HPDE6-E6E7 (cell line): ENCODE data around the gene GGTLC1.
"Not testable (repeated sequence)": the region's sequence is repeated elsewhere in the genome, so short reads cannot be mapped to it uniquely, and the experiment has no call there.

ENCODE experiments used
- DNase-seq: peaks from one replicate; pipeline ENCODE4 v3.0.0; 2011; ENCODE audit warnings: missing footprints; ENCODE audit errors: extremely low spot score

GGTLC1 gene

DNA sequence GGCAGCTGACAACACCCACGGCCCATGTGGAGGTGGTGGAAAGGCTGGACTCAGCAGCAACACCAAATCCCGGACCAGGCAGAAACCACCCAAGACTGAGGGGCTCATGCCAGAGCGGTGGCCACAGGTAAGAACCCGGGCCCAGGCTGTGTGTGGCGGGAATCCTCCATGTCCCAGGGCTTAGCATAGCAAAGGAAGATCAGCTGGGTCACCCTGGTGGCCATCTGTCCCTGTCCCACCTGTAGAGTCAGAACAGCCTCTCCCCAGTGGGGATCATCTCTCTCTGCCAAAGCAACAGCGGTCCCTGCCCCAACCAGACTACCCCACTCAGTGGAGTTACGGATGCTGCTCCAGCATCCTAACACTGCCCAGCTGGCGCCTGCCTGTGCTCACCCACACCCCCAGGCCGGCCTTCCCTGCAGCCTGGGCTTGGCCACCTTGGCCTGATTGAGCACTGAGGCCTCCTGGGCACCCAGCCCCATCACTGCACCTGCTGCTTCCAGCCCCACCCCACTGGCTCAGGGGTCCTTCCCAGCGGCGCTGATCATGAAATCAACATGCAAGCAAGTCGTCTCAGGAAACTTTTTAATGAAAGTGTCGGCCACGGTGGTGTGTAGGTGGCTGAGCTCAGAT lies 5.5 kb upstream of the GGTLC1 start:
- DNase-seq, result not testable (repeated sequence)

DNA sequence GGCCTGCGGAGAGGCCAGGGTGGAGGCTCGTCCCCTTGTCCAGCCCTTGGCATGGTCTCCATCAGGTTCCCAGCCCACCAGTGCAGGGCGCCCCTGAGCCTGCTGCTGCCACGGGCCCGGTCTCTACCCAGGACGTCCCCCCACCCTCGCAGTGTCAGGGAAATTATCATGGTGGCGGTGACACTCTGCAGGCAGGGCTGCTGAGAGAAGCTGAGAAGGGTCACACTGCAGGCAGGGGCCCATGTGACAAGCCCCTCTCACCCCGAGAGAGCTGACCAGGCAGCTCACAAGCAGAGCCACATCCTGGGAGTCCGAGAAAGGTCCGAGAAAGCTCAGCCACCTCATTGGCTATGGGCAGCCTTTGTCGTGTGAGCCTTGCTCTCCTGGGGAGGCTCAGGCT lies 4.9 kb upstream of the GGTLC1 start:
- not testable (repeated sequence) for DNase-seq

DNA sequence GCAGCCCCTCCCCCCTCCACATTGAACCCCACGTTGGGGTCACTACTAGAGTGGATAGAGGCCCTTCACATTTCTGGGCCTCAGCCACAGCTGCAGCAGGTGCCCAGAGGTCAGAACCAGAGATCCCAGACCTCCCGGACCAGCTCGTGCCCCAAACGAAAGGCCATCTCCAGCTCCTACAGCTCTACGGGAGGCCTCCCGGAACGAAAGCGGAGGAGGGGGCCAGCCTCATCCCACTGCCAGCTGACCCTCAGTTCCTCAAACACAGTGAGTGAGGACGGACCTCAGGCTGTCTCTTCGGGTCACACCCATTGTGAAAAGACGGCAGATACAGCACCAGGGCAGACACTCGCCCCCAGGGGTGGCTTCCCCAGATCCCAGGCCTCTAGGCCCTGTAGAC lies 1.7 kb upstream of the GGTLC1 start:
- not testable (repeated sequence) for DNase-seq

DNA sequence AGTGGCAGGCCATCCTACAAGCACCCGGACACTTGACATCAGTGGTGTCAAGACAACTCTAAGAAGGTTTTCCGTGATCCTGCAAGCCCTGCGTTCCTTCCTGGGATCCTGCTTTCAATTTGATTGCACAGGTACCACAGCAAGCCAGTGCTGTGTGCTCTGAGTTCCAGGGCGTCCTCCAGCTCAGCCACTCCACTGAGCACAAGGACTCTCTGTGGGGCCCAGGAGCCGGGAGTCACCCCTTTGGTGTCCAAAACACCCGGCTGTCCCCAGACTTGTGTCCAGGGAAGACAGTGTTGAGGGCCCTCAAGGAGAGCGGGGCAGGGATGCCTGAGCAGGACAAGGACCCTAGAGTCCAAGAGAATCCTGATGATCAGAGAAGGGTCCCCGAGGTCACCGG lies 387 bp upstream of the GGTLC1 start:
- DNase-seq, result not testable (repeated sequence)

DNA sequence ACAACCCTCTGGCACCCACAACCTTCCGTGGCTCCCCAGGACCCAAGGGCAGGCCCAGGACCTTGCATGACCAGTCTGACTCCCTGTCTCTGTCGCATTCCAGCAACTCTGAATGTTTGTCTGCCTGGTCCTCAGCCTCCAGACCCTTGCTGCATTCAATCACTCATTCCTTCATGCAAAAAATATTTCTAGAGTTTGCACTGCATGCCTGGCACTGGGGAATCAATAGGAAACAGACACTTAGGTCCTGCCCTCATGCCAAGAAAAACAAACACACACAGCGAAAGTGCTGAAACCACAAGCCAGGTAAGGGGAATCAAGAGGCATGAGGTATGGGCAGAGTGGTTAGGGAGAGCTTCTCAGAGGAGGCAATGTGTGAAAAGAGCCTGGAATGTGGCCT lies 1.9 kb downstream of the GGTLC1 start:
- DNase-seq, result not testable (repeated sequence)

DNA sequence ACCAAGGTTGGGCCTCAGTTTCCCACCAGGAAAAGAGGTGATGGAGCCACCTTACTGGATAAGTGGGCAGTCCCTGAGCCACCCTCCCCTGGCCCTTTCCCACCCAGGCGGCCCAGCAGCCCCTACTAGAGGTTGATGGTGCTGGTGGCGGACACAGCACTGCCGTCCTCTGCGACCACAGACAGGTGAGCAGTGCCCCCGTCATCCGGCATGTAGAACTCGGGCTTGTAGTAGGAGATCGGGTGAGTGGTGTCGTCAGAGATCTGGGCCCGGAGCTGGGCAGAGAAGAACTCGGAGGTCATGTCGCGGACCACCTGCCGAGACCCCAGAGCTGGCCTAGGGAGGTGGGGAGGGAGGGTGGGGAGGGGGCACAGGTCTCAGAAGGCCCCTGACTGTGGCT lies 2.3 kb downstream of the GGTLC1 start:
- not testable (repeated sequence) for DNase-seq

DNA sequence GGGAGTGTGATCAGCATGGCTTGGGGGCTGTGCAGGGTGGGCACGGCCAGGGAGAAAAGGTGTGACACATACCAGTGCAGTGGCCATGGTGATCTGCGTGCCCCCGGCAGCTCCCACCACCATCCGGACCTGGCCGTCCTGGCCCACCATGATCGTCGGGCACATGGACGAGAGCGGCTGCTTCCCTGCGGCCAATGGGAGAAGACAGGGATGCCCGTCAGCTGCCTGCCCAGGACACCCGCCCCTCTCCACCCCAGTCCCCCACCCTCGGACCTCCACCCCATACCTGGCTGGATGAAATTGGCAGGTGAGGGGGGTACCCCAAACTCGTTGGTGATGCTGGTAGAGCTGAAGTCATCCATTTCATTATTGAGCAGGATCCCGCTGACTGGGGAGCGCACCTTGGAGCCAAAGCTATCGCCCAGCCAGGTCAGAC lies 2.8 kb downstream of the GGTLC1 start:
- not testable (repeated sequence) for DNase-seq

DNA sequence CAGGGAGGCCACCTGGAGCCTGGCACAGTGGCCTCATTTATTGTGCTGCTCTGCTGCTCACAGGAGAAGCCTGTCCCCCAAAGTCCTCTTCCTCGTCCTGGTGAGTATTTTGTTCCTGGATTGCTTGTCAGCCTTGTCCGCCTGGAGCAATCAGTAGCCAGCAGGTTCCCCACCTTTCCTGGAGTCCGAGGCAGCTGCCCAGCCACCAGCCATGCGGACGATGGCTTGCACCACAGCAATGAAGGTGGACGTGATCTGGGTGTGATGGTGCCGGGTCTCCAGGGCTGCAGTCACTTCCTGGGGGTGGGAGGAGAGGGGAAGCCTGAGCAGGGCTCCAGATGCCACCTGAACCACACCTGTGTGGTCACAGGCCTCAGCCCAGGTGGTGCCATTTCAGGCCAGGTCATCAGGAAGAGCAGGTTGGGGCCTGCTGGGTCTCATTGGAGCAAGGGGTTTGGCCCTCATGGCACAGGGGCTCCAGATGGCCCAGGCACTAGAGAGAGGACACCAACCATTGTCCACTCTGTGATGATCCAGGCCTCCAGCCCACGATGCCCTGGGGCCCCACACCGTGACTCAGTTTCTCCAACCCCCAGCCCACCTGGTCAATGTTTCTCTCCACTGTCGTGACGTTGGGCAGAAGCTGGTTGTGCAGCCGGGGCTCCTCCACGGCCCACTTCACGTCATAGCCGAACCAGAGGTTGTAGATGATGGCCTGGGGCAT lies 3.4 kb downstream of the GGTLC1 start:
- not testable (repeated sequence) for DNase-seq

DNA sequence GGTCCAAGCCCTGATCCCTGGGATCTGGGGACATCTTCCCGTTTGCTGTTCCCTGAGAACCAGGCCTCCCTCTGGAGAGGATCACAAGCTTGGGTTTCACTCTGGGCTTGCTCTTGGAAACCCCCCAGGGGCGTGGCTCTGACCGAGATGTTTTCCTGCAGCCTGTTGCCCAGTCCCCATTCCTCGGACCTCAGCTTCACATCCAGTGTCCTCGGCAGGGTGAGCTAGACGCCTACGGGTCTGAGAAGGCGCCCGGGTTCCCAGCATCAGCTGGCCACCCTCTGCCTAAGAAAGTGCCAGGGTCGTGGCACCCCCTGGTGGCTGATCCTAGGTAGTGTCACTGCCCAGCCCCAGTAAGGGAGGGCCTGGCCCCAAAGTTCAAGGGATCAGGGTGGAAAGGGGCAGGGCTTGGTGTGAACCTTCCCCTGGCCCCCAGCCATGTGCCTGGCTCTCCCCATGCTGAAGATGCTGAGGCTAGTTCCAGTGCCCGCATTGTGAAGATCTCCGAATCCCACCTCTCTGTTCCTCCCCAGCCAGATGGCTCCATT lies 4.0 kb downstream of the GGTLC1 start:
- DNase-seq, result not testable (repeated sequence)

DNA sequence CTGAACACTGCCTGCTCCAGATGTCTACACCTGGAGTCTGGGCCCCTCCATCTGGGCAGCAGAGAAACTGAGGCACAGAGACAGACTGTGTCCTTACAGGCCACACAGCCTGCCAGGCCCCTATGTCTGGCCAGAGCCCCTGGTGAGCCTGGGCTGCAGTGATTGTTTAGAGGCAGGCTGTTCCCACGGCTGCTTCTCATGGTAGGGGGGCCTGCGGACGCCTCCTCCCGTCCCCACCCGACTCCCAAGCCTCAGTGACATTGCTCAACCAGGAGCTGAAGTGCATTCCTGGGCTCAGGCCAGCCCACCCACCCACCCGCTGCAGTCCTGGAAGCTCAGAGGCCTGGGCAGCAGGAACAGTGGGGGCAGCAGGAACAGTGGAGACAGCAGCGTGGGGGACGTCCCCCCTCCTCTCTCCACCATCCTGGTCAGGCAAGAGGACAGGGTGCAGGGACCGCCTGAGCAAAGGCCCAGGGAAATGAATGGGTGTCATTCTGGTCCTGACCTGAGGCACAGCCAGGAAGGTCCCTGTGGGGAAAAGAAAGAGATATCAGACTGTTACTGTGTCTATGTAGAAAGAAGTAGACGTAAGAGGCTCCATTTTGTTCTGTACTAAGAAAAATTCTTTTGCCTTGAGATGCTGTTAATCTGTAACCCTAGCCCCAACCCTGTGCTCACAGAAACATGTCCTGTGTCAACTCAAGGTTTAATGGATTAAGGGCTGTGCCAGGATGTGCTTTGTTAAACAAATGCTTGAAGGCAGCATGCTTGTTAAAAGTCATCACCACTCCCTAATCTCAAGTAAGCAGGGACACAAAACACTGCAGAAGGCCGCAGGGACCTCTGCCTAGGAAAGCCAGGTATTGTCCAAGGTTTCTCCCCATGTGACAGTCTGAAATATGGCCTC lies 6.2 kb downstream of the GGTLC1 start:
- DNase-seq, result not testable (repeated sequence)

DNA sequence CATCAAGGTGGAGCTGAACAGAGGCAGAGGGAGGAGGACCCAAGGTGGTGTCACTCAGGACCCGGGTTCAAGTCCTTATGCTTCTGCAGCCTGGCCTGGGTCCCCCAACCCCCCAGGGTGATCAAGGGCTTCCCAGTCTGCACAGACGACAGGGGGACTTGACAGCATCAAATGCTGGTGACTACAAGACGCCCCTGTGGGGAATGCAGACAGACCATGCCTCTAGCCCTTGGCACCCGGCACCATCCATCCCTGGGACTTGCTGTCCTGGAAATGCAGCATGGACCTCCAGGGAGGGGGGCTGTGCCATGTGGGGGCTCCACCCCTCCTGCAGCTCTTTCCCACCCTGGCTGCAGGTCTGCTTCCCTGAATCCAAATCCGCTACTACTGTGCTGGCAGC lies 7.1 kb downstream of the GGTLC1 start:
- not testable (repeated sequence) for DNase-seq

DNA sequence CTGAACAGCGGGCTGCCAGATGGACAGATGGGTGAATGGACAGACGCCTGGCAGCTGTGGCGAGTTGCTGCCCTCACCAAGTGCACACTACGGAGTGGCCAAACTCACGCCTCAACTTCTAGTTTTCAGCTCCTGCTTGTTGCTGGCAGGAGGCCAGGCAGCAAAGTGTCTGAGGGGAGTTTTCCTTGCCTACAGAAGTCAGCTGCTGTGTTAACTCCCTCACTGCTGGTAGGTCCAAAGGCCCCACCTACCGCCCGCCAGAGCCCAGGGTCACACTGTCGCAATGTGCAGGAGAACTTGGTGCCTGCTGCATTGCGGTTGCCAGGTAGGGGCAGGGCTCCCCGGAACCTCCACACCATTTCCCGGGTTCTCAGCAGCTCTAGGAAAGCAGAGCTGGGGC lies 7.6 kb downstream of the GGTLC1 start:
- DNase-seq, result not testable (repeated sequence)

DNA sequence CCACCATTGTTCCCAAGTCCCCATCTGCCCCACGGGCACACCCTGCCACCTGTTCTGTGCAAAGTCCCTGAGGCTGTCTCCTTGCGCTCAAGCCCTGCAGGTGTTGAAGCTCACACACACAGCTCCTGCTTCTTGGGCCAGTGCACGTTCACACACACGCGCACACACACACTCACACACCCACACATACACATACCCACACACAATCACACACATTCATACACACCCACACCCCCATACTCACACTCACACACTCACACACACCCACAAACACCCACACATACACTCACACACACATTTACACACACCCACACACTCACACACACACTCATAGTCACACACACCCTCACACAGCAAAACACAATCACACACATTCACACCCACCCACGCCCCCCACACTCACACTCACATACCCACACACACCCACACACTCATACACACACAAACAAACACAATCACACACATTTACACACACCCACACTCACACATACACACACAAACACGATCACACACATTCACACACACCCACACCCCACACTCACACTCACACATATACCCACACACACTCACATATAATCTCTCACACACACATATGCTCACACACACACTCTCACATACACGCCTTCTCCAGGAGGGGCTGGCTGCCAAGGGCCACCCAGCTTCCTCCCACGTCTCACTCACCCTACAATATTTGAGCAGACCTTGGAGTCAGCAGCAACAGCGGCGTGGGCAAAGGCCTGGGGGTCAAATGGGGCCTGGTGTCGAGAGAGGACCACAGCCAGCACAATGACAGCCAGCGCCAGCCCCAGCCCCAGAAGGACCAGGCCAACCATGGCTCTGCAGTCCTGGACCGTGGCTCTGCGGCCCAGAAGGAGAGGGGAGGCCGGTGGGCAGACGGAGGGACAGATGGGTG lies 8.4 kb downstream of the GGTLC1 start:
- not testable (repeated sequence) for DNase-seq

DNA sequence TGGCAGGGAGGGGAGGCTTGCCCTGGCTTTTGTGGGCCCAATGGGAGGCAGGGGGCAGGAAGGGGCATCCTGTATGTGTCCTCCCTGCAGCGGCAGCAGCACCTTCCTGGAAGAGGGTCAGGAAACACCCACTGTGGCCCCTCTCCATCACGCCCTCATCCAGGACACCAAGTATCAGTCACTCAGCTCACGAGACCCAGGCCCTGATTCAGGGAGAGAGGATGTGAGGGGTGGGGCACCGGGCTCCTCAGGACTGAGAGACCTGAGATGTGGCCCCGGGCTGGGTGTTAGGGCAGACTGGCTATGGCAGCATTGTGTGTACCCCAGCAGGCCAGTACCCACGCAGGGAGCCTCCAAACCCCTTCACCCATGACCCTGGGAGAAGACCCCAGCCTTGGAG lies 9.2 kb downstream of the GGTLC1 start:
- not testable (repeated sequence) for DNase-seq

DNA sequence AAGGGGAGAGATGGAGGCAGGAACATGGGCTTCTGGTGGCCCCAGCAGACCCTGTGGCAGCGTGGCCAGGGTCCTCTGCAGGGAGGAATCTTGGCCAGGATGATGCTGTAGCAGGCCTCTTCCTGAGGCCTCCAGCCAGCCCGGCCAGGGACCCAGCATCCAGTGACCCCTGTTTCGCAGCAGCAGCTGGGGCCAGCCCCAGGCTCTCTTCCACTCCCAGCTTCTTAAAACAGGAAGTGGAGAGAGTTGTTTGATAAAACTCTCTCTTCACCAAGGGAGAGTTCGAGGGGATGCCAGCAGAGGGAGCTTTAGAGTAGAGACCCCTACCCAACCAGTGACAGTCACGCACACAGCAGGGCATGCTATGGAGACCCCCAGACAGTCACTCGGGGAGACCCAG lies 10.1 kb downstream of the GGTLC1 start:
- not testable (repeated sequence) for DNase-seq

DNA sequence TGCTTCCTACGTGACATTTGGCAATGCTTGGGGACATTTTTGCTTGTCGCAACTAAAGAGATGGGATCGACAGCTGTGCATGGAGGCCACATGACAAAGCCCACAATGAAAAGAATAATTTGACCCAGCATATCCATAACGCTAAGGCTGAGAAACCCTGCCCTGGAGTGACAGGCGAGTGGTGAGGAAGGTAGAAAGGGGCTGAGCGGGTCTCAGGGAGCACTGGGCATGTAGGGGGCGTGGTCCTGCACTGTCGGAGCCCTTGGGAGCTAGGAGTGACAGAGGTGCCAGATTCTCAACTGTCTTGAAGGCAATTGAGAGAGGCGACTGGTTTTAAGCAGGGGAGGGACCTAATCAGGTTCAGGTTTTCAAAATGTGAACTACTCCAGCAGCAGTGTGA lies 13.6 kb downstream of the GGTLC1 start:
- no peak for DNase-seq

DNA sequence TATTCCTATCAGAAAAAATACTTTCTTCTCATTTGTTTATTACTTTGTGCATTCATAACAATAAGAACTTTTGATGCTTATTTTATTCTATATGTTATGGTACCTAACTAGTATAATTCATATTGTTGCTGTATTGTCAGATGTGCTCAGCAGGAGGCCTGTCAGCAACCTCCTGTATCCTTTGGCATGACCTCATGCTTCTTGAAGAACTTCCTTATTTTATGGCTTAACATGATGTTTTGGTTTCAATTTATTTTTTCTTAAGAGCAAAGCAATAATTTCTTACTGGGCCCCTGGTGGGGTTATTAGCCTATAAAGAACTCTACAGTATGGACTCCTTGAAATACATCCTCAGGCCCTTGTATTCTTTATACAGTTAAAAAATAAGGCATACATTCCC lies 17.3 kb downstream of the GGTLC1 start:
- DNase-seq, result no peak

DNA sequence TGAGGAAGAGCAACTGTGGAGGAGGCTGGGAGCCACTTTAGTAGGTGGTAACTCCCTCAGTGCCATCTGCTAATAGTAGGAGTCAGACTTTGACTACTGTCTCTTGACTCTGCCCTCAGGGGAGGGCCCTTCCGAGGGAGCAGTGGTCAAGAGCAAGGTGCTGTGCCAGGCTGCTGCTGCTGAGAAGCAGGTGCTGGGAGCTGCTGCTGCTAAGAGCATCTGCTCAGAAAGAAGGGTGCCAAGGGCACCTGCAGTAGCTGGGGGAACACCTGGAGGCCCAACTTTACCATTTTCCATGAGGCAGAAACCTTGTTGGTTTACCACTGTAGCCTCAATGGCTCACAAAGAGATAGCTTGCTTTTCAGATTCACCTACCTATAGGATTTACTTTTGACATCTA lies 18.5 kb downstream of the GGTLC1 start:
- no peak for DNase-seq

DNA sequence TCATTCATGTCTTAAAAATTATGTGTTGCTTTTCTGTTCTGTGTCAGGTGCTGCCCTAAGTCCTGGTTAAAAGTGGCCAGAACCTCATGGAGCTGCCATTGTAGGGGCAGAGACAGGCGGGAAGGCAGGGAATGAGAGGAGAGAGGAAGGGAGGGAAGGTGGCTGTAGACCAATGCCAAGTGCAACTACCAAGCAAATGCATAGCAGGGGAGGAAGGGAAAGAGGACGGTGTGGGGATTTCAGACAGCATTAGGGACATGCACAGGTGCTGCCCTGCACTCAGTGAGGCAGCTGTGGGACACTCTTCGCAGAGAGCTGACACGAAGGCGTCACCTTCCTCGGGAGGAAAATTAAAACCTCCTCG lies 21.0 kb downstream of the GGTLC1 start:
- no peak for DNase-seq

DNA sequence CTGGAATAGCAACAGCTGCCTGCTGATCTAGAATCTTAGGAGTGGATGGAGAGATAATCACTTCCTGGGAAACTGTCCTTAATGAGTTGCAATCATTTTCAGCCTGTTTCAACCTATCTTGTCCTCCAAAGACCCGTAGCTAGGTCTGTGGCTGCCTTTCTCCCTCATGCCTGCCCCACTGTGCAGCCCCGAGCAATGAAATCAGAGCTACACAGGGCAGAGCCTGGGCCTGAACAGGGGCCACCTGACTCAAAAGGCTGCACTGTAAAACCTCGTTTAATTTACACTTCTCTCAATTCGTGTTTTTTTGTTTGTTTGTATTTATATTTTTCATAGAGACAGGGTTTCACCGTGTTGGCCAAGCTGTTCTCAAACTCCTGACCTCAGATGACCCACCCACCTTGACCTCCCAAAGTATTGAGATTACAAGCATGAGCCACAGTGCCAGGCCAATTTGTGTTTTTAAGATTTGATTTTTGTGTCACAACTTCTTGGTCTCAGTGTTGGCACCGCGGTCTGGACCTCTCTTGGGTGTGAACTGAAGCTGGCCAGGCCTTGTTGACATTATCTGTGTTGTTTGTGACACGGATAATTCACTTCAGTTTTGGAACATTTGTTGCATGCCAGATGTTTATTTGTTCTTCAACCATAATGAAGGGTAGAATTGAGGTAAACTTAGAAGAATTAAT lies 21.5 kb downstream of the GGTLC1 start:
- DNase-seq, result no peak
